ENCODE data around the gene NDUFA6. TPM values are rescaled to one million over a fixed set of nuclear protein-coding genes. Genes with fewer than 3 reads are reported as not detected.

The NDUFA6 gene
- total RNA-seq, 4 donors from 2014 or later, result 36.5 to 116 (median 46.0) TPM

GRCh38 chr22:42065438-42066125, 25.0 kb downstream of the NDUFA6 start:
- TF ChIP-seq POLR2A (IDR thresholded peaks at IDR 0.05), result no peak
- TF ChIP-seq, protein P1, sequence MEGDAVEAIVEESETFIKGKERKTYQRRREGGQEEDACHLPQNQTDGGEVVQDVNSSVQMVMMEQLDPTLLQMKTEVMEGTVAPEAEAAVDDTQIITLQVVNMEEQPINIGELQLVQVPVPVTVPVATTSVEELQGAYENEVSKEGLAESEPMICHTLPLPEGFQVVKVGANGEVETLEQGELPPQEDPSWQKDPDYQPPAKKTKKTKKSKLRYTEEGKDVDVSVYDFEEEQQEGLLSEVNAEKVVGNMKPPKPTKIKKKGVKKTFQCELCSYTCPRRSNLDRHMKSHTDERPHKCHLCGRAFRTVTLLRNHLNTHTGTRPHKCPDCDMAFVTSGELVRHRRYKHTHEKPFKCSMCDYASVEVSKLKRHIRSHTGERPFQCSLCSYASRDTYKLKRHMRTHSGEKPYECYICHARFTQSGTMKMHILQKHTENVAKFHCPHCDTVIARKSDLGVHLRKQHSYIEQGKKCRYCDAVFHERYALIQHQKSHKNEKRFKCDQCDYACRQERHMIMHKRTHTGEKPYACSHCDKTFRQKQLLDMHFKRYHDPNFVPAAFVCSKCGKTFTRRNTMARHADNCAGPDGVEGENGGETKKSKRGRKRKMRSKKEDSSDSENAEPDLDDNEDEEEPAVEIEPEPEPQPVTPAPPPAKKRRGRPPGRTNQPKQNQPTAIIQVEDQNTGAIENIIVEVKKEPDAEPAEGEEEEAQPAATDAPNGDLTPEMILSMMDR (IDR thresholded peaks at IDR 0.05), result no peak
- no peaks in the 10 kb centered on the region for H3K36me3 ChIP-seq

DNA sequence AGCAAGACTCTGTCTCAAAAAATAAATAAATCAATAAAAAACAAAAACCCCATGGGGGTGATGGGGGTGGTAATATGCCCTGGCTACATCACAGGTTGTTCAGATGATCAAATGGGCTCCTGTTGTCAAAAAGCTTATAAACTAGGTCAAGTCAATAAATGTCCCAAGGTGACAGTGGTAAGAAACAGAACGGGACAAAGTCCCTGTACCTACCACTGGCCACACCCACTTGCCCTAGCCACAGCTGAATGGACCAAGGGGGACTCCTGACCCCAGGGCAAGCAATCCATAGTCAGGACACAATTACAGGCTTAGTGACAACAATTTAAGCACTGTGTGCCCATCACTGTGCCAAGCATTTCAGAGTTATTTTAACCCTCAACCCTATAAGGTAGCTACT, 25.9 kb downstream of the NDUFA6 start:
- Histone ChIP-seq H3K36me3 (no peaks in the 10 kb centered on the region), H3K27ac (no peak overlapping the region), H3K27me3 (no peaks in the 10 kb centered on the region), H3K4me3 (no peak overlapping the region), H3K4me1 (peaks cover 0 to 2% of the 10 kb centered on the region in 2 donors), H3K9me3 (no peaks in the 10 kb centered on the region)
- DNase-seq, result no peak
- intact Hi-C loops (cut with DNase I; ENCODE audit: low total_unique reads), result no loop called here
- TF ChIP-seq POLR2A (IDR thresholded peaks at IDR 0.05), result no peak
- TF ChIP-seq, protein P1 (IDR thresholded peaks at IDR 0.05), result no peak

More at GRCh38 chr22:42065438-42066125, 25.0 kb downstream of the NDUFA6 start:
- Histone ChIP-seq H3K27ac (no peak overlapping the region), H3K9me3 (no peaks in the 10 kb centered on the region), H3K4me3 (no peak overlapping the region), H3K27me3 (no peaks in the 10 kb centered on the region), H3K4me1 (peaks cover 0 to 5% of the 10 kb centered on the region in 2 donors)
- intact Hi-C loops (cut with DNase I; ENCODE audit: low total_unique reads), result no loop called here
- no peak for DNase-seq

DNA sequence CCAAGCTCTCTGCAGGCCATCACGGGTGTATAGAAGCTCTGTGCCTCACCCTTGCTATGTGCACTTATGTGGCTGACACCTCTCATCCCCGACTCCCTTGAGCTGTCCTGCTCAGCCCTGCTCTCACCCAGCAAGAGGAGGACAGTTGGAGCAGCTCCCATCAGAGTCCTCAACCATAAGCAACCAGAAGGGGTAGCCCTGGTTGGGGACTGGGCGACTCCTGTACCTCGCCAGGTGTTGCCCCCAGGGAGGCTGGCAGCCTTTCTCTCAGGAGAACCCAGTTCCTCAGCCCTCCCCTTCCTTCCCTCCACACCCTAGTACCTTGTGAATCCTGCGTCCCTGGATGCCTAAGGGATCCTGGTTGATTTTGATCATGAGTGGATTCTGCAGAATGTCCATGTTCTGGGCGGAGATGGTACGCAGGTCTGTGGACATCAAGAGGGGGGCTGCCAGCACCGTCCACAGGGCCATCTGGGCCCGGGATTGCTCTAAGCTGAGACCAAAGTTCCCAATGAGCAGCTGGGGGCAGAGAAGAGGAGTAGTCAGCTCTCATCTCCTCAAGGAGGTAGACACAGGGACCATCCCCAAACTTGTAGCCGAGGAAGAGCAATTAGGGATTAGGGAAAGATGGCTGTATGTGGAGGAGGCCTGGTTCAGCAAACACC, 27.9 kb downstream of the NDUFA6 start:
- no peak for DNase-seq
- TF ChIP-seq, protein P1 (IDR thresholded peaks at IDR 0.05), result no peak
- TF ChIP-seq POLR2A (IDR thresholded peaks at IDR 0.05), result no peak
- intact Hi-C loops (cut with DNase I; ENCODE audit: low total_unique reads), result no loop called here
- no peak overlapping the region for H3K4me3 ChIP-seq
- H3K27me3 ChIP-seq, result no peaks in the 10 kb centered on the region
- no peaks in the 10 kb centered on the region for H3K36me3 ChIP-seq
- no peaks in the 10 kb centered on the region for H3K9me3 ChIP-seq
- no peaks in the 10 kb centered on the region for H3K4me1 ChIP-seq
- no peak overlapping the region for H3K27ac ChIP-seq

DNA sequence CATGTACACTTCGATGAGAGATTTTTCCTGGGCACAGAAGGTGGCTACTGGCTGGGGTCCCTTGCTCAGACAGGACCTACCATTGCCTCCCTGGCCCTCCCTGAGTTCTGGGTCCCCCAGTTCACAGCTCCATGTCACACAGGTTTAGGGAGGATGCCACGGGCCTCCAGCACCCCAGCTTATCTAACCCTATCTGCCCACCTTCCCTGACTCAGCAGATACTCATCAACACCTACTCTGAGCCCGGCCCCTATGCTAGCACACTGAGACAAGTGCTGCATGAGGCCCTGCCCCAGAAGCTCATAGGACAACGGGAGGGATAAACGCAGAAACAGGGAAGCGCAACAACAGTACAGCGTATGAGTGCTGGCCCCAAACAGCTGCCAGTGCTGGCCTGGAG, 29.5 kb downstream of the NDUFA6 start:
- H3K27ac ChIP-seq, result no peak overlapping the region
- peaks cover 0 to 8% of the 10 kb centered on the region in 2 donors for H3K9me3 ChIP-seq
- H3K27me3 ChIP-seq, result no peaks in the 10 kb centered on the region
- H3K36me3 ChIP-seq, result no peaks in the 10 kb centered on the region
- intact Hi-C loops (cut with DNase I; ENCODE audit: low total_unique reads), result no loop called here
- TF ChIP-seq POLR2A (IDR thresholded peaks at IDR 0.05), result no peak
- TF ChIP-seq, protein P1 (IDR thresholded peaks at IDR 0.05), result no peak
- DNase-seq, result no peak
- H3K4me1 ChIP-seq, result no peaks in the 10 kb centered on the region
- H3K4me3 ChIP-seq, result no peak overlapping the region

DNA sequence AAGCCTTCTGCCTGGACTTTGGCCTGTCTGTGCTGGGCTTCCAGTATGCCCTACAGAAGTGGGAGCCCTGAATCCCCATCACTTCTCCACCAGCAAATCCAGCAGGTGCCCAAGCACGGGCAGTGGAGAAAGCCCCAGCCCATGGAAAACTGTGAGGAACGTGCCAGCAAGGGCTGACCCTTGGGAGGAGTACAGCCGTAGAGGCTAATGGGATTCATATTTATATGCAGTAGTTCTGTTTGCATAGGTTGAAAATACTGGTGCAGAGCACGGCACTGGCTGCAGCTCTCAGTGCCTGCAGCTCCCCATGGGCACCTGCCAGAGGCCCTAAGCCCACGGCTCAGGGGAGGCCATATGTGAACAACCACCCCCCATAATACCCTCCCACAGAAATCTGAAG, 30.1 kb downstream of the NDUFA6 start:
- TF ChIP-seq, protein P1 (IDR thresholded peaks at IDR 0.05), result no peak
- no peak for TF ChIP-seq POLR2A (IDR thresholded peaks at IDR 0.05)
- H3K4me1 ChIP-seq, result no peaks in the 10 kb centered on the region
- H3K27ac ChIP-seq, result no peak overlapping the region
- DNase-seq, result no peak
- no peaks in the 10 kb centered on the region for H3K36me3 ChIP-seq
- H3K9me3 ChIP-seq, result peaks cover 0 to 8% of the 10 kb centered on the region in 2 donors
- intact Hi-C loops (cut with DNase I; ENCODE audit: low total_unique reads), result no loop called here
- H3K27me3 ChIP-seq, result no peaks in the 10 kb centered on the region
- H3K4me3 ChIP-seq, result no peak overlapping the region
